GM23248 (cell line): ENCODE measurements around the gene GPR39.

Source experiments
- EZH2 ChIP-seq: fragments of 200-600 bp; sonication (generic); IDR thresholded peaks from 2 replicates; pipeline ENCODE4 v1.6.1; 2018; ENCODE audit warnings: antibody characterized with exemption, mild to moderate bottlenecking; ENCODE audit not compliant: insufficient read depth, poor library complexity, severe bottlenecking
- EZH2phosphoT487 ChIP-seq: fragments of 200-600 bp; sonication (generic); IDR thresholded peaks from 2 replicates; pipeline ENCODE4 v1.6.1; 2018; ENCODE audit warnings: antibody characterized with exemption, moderate library complexity, mild to moderate bottlenecking, low read depth; ENCODE audit not compliant: insufficient read depth

GRCh38 chr2:132414081-132414480 is 2.5 kb upstream of the GPR39 start:
- TF ChIP-seq EZH2 (no peak), EZH2phosphoT487 (no peak)
